AG09319 (cell line): ENCODE measurements around the gene OGN.

Source experiments
- DNase-seq: peaks from one replicate; pipeline ENCODE4 v3.0.0-alpha.2; 2010; ENCODE audit warnings: low read depth; ENCODE audit errors: extremely low read depth
- CTCF ChIP-seq: IDR thresholded peaks from 2 replicates; pipeline ENCODE4 v1.5.1; 2011; ENCODE audit warnings: low read depth, mild to moderate bottlenecking, inconsistent platforms, low read length, moderate library complexity

Gene OGN

GRCh38 chr9:92435263-92435662 lies 30.9 kb upstream of the OGN start:
- TF ChIP-seq CTCF: no peak
- DNase-seq: no peak

- no peak for TF ChIP-seq CTCF
- DNase-seq: no peak
Measured at GRCh38 chr9:92432972-92433548, 28.7 kb upstream of the OGN start.

GRCh38 chr9:92432350-92432749 lies 28.0 kb upstream of the OGN start:
- no peak for TF ChIP-seq CTCF
- DNase-seq: no peak

DNA sequence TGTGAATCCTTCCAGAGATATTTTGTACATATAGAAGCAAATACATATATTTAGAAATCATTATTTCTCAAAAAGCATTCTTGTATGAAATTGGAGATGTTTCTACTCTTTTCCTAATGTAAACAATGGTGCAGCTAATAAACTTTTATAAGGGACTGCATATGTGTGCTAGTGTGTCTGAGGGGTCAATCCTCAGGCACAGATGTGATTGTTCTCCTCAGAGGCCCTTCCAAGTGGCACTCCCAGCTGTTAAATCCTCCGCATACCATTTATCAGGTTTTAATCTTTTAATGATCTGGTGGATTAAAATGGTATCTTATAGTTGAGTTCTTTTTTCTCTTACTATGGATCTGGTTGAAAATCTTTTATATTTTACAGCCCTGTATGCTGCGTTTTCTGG lies 25.5 kb upstream of the OGN start:
- DNase-seq: no peak
- TF ChIP-seq CTCF: no peak

- TF ChIP-seq CTCF: no peak
- no peak for DNase-seq
Measured at GRCh38 chr9:92426501-92427145, 22.2 kb upstream of the OGN start.

- no peak for TF ChIP-seq CTCF
- no peak for DNase-seq
Measured at GRCh38 chr9:92425474-92425873, 21.1 kb upstream of the OGN start.

DNA sequence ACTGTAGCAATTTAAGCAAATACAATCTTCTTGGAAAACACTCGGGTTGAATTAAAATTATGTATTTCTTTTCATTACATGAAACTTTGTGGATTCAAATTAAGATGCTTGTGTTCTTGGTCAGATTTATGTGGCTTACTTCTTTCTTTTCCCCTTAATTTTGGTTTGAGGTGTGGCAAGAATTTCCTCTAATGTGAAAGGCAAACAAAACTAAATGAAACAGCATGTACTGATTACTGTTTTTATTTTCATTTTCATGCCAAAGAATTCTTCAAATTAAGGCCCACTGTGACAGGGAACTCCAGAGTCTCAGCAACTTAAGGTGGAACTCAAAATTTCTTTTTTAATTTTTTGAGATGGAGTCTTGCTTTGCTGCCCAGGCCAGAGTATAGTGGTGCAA lies 20.0 kb upstream of the OGN start, which contains the start of gene OMD:
Gene OMD (minus strand): TSS at position 132 of the 400 bp plus-strand sequence. CDS start 6,913 bp downstream, outside the sequence.
- peak; percentile 76 for DNase-seq
- no peak for TF ChIP-seq CTCF
